Measurements from ENCODE around the gene MYZAP.

DNA sequence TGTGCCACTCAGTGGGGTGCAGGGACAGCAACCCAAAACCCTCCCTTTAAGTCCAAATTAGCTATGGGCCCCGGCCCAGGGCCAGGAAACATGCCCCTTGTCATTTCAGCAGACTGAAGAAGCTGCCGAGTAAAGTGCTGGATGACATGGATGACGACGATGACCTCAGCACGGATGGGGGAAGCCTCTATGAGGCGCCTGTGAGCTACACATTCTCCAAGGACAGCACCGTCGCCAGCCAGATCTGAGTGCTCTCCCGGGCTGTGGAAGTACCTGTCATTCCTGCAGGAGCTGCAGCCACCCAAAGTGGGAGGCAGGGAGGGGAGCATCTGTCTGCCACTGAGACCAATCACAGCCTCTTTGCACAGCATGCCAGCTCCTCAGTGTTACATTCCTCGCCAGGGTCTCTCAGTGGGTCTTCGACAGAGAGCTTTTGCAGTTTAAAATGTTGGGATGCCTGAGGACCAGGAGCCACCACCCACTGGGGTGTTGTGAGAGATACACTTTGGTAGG lies 44.4 kb upstream of the MYZAP start:
- TF ChIP-seq CTCF (optimal IDR thresholded peaks at IDR 0.05 in 1 of 3, IDR thresholded peaks at IDR 0.05 in 1 of 3, conservative IDR thresholded peaks at IDR 0.05 in 1 of 3; ENCODE audit: extremely low read depth in 1 of 3, insufficient read depth in 2 of 3, low read length in 3 of 3) (no peak), EZH2 (IDR thresholded peaks at IDR 0.05; ENCODE audit: low read length) (no peak)
